PFSK-1 (cell line): ENCODE measurements around the gene ADGRG2.

Source experiments
- FOXP2 ChIP-seq: optimal IDR thresholded peaks from 2 replicates; pipeline ENCODE3; 2011; ENCODE audit warnings: borderline replicate concordance, control low read depth, inconsistent platforms; ENCODE audit not compliant: insufficient read depth; ENCODE audit errors: extremely low read length, extremely low read depth
- POLR2AphosphoS5 ChIP-seq: IDR thresholded peaks from 2 replicates; pipeline ENCODE4 v1.6.1; 2012; ENCODE audit warnings: low read depth, mild to moderate bottlenecking, control low read depth, low read length, moderate library complexity
- SIN3A ChIP-seq: IDR thresholded peaks from 2 replicates; pipeline ENCODE4 v1.6.1; 2012; ENCODE audit warnings: mild to moderate bottlenecking, low read length, moderate library complexity, borderline replicate concordance; ENCODE audit not compliant: insufficient read depth
- TAF1 ChIP-seq: IDR thresholded peaks from 2 replicates; pipeline ENCODE4 v1.6.1; 2012; ENCODE audit warnings: low read length, control low read depth, borderline replicate concordance; ENCODE audit not compliant: insufficient read depth
- TF ChIP-seq, protein P1 (sequence below), 2 experiments: IDR thresholded peaks; 2 replicates each; pipeline versions ENCODE4 v1.6.1 to v1.8.0; 2011 to 2012; ENCODE audit warnings: low read depth in 2 of 2, low read length in 2 of 2, control low read depth in 1 of 2, inconsistent platforms in 1 of 2, mild to moderate bottlenecking in 1 of 2, moderate library complexity in 1 of 2; ENCODE audit not compliant: insufficient read depth in 1 of 2

DNA sequence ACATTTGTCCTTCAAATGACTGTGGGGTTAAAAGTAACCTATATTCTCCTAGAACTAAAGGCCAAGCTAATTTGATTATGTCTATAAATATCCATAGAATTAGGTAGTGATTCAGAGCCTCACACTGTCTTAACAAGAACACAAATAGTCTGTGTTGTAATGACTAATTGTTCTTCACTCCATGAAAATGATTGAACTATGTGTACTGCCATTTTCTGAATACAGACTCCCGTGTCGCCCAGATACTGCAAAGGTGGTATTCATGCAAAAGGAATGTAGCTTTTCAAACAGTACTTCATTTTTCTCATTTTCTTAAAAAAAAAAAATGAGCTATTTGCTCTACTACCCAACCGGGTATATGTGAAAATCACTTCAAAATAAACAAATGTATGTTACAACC is 127.0 kb downstream of the ADGRG2 start:
- TF ChIP-seq POLR2AphosphoS5 (no peak), TAF1 (no peak), SIN3A (no peak), FOXP2 (no peak)
- TF ChIP-seq, protein P1, sequence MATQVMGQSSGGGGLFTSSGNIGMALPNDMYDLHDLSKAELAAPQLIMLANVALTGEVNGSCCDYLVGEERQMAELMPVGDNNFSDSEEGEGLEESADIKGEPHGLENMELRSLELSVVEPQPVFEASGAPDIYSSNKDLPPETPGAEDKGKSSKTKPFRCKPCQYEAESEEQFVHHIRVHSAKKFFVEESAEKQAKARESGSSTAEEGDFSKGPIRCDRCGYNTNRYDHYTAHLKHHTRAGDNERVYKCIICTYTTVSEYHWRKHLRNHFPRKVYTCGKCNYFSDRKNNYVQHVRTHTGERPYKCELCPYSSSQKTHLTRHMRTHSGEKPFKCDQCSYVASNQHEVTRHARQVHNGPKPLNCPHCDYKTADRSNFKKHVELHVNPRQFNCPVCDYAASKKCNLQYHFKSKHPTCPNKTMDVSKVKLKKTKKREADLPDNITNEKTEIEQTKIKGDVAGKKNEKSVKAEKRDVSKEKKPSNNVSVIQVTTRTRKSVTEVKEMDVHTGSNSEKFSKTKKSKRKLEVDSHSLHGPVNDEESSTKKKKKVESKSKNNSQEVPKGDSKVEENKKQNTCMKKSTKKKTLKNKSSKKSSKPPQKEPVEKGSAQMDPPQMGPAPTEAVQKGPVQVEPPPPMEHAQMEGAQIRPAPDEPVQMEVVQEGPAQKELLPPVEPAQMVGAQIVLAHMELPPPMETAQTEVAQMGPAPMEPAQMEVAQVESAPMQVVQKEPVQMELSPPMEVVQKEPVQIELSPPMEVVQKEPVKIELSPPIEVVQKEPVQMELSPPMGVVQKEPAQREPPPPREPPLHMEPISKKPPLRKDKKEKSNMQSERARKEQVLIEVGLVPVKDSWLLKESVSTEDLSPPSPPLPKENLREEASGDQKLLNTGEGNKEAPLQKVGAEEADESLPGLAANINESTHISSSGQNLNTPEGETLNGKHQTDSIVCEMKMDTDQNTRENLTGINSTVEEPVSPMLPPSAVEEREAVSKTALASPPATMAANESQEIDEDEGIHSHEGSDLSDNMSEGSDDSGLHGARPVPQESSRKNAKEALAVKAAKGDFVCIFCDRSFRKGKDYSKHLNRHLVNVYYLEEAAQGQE (IDR thresholded peaks at IDR 0.05; ENCODE audit: insufficient read depth in 1 of 2, low read depth in 2 of 2, low read length in 2 of 2) = no peak
